Testis (tissue), 2 donors: ENCODE results near the gene SEMA3F.

ENCODE experiments used
- POLR2A ChIP-seq: fragments of 450-650 bp; IDR thresholded peaks from one replicate; pipeline ENCODE4 v1.6.1; 2017; ENCODE audit warnings: antibody characterized with exemption, mild to moderate bottlenecking, moderate library complexity
- TF ChIP-seq, protein P1 (sequence below), 3 experiments: fragments of 450-650 bp in 2 of 3; fragments of 200-600 bp in 1 of 3; sonication (generic) in 1 of 3; IDR thresholded peaks; one replicate each; pipeline ENCODE4 v1.5.1; 2016 to 2019; ENCODE audit warnings: antibody characterized with exemption in 3 of 3, mild to moderate bottlenecking in 2 of 3, moderate library complexity in 1 of 3

GRCh38 chr3:50212502-50212901 lies 57.4 kb downstream of the SEMA3F start:
- TF ChIP-seq, protein P1, sequence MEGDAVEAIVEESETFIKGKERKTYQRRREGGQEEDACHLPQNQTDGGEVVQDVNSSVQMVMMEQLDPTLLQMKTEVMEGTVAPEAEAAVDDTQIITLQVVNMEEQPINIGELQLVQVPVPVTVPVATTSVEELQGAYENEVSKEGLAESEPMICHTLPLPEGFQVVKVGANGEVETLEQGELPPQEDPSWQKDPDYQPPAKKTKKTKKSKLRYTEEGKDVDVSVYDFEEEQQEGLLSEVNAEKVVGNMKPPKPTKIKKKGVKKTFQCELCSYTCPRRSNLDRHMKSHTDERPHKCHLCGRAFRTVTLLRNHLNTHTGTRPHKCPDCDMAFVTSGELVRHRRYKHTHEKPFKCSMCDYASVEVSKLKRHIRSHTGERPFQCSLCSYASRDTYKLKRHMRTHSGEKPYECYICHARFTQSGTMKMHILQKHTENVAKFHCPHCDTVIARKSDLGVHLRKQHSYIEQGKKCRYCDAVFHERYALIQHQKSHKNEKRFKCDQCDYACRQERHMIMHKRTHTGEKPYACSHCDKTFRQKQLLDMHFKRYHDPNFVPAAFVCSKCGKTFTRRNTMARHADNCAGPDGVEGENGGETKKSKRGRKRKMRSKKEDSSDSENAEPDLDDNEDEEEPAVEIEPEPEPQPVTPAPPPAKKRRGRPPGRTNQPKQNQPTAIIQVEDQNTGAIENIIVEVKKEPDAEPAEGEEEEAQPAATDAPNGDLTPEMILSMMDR (IDR thresholded peaks at IDR 0.05) = no peak
- no peak for TF ChIP-seq POLR2A
